ENCODE data around the gene APLN.

- no peak for TF ChIP-seq CTCF (IDR thresholded peaks at IDR 0.05)
- no peak for TF ChIP-seq POLR2A (IDR thresholded peaks at IDR 0.05)
Observed at GRCh38 chrX:129663171-129663570, 8.4 kb upstream of the APLN start.

All from thyroid gland (tissue), 4 donors.